Middle frontal gyrus (tissue), 1 donor: Measurements from ENCODE around the gene CPEB2.

ENCODE experiments used
- DNase-seq: peaks from one replicate; pipeline ENCODE4 v3.0.0-alpha.2; 2015; ENCODE audit warnings: low spot score; ENCODE audit errors: extremely low spot score

CPEB2 gene

GRCh38 chr4:15001869-15002658 lies at the start of gene CPEB2:
CPEB2 (plus strand) TSS chr4:15002481; CDS start chr4:15002674, 193 bp downstream.
- DNase-seq, result peak; percentile 89

GRCh38 chr4:14958436-14958835 lies 43.8 kb upstream of the CPEB2 start:
- no peak for DNase-seq

GRCh38 chr4:14961292-14961691 lies 41.0 kb upstream of the CPEB2 start:
- DNase-seq, result no peak

- no peak for DNase-seq
Measured at GRCh38 chr4:14965071-14965470, 37.2 kb upstream of the CPEB2 start.

- DNase-seq, result no peak
Measured at GRCh38 chr4:14967982-14968381, 34.3 kb upstream of the CPEB2 start.

GRCh38 chr4:14977830-14978229 lies 24.5 kb upstream of the CPEB2 start:
- no peak for DNase-seq

GRCh38 chr4:14984448-14984847 lies 17.8 kb upstream of the CPEB2 start:
- DNase-seq, result no peak

- DNase-seq, result no peak
Measured at GRCh38 chr4:14985161-14985560, 17.1 kb upstream of the CPEB2 start.

GRCh38 chr4:14985843-14986242 lies 16.4 kb upstream of the CPEB2 start:
- no peak for DNase-seq

- no peak for DNase-seq
Measured at GRCh38 chr4:14987054-14987453, 15.2 kb upstream of the CPEB2 start.

- DNase-seq, result no peak
Measured at GRCh38 chr4:14990484-14990883, 11.8 kb upstream of the CPEB2 start.

GRCh38 chr4:14994242-14994641 lies 8.0 kb upstream of the CPEB2 start:
- DNase-seq, result no peak

- DNase-seq, result peak; percentile 59
Measured at GRCh38 chr4:15001248-15001868, 923 bp upstream of the CPEB2 start.

- peak; percentile 53 for DNase-seq
Measured at GRCh38 chr4:15002659-15003400, 549 bp downstream of the CPEB2 start.

- no peak for DNase-seq
Measured at GRCh38 chr4:15003401-15003890, 1.2 kb downstream of the CPEB2 start.

- DNase-seq, result no peak
Measured at GRCh38 chr4:15003891-15004738, 1.8 kb downstream of the CPEB2 start.

GRCh38 chr4:15004739-15005301 lies 2.5 kb downstream of the CPEB2 start:
- DNase-seq, result no peak

- no peak for DNase-seq
Measured at GRCh38 chr4:15005474-15006115, 3.3 kb downstream of the CPEB2 start.

GRCh38 chr4:15006416-15007024 lies 4.2 kb downstream of the CPEB2 start:
- DNase-seq, result no peak

- no peak for DNase-seq
Measured at GRCh38 chr4:15007201-15007600, 4.9 kb downstream of the CPEB2 start.
